Pancreas (tissue), 10 donors: ENCODE measurements around the gene FBN2. TPM values are rescaled to one million over a fixed set of nuclear protein-coding genes. Genes with fewer than 3 reads are reported as not detected.

Experiments
- ATAC-seq, 4 donors: fragments of 200-7000 bp; cut with Tn5 transposase; one replicate each; pipeline versions ENCODE4 v1.8.0 to v1.9.1; 2020; ENCODE audit warnings: mild to moderate bottlenecking in 4 of 4, moderate library complexity in 4 of 4
- DNase-seq, 6 donors: peaks; one replicate each; pipeline ENCODE4 v3.0.0-alpha.2; 2020
- FAIRE-seq: peaks from 2 replicates; lab custom pipeline; 2012; peaks lifted over from hg19 to GRCh38; lab: Jason Lieb, UNC
- H3K27ac ChIP-seq, 4 donors: fragments of 200-600 bp; sonication (generic); 1 replicate in 3 of 4; 2 replicates in 1 of 4; pipeline versions ENCODE4 v1.5.0 to v1.8.0; 2020
- H3K27me3 ChIP-seq, 4 donors: fragments of 200-600 bp; one replicate each; pipeline ENCODE4 v1.8.0; 2021
- H3K36me3 ChIP-seq, 3 donors: fragments of 200-600 bp; sonication (generic) in 1 of 3; one replicate each; pipeline versions ENCODE4 v1.5.0 to v1.8.0; 2020 to 2021
- H3K4me1 ChIP-seq, 3 donors: fragments of 200-600 bp; one replicate each; pipeline ENCODE4 v1.8.0; 2021
- H3K4me3 ChIP-seq, 4 donors: fragments of 200-600 bp; sonication (generic) in 2 of 4; one replicate each; pipeline versions ENCODE4 v1.5.0 to v1.8.0; 2020 to 2021
- H3K9me3 ChIP-seq, 4 donors: fragments of 200-600 bp; one replicate each; pipeline ENCODE4 v1.8.0; 2021
- CTCF ChIP-seq, 4 donors: fragments of 200-600 bp; sonication (generic) in 3 of 4; IDR thresholded peaks; one replicate each; pipeline versions ENCODE4 v1.5.0 to v1.8.0; 2021; ENCODE audit warnings: antibody characterized with exemption in 4 of 4
- WGBS, 2 donors: extraction: QIAGEN DNeasy Blood & Tissue Kit; methylation state at CpG; one replicate each; pipeline ENCODE4 v1.1.7; 2013; 5-methylcytosine and 5-hydroxymethylcytosine counted together
- intact Hi-C, 3 donors: fragments of 100-400 bp; cut with DNase I; formaldehyde crosslinking; loops; one replicate each; pipeline versions ENCODE4 v1.11.1 to v1.14.2; 2022
- polyA plus RNA-seq, 2 donors: library from polyadenylated mRNA; stranded (reverse); fragments of 200-250 nt; gene quantifications; one replicate each; pipeline ENCODE4 v1.2.3, GENCODE V29; 2013
- total RNA-seq, 6 donors: library from RNA; stranded (reverse); fragmentation: NEBNext Ultra II Directional in 4 of 6; extraction: Animal tissue kit (Norgen Biotek cat#: 25700) in 4 of 6; gene quantifications; one replicate each; pipeline versions ENCODE4 v1.2.1 to v1.2.4, GENCODE V29; 2021 to 2023
- donor health status: healthy with polysubstance abuse.
- donor health status: DM: no; HTN: no; CAD: no; lungs with moderate emphysema.
- donor health status: DM: no; HTN: no; CAD: no.
- donor health status: control.
- donor health status: control.
- donor health status: Bipolar disorder and iron deficiency.
- donor health status: DM: yes; HTN: yes; CAD: no.
- donor health status: DM: no; HTN: no; CAD: no.
- donor health status: DM: no; HTN: no; CAD: no.
- donor health status: DM: yes; HTN: yes; CAD: no.

Gene FBN2
- total and polyA plus RNA-seq, 8 donors: 0.04 to 0.78 (median 0.18) TPM; not detected in 3

DNA sequence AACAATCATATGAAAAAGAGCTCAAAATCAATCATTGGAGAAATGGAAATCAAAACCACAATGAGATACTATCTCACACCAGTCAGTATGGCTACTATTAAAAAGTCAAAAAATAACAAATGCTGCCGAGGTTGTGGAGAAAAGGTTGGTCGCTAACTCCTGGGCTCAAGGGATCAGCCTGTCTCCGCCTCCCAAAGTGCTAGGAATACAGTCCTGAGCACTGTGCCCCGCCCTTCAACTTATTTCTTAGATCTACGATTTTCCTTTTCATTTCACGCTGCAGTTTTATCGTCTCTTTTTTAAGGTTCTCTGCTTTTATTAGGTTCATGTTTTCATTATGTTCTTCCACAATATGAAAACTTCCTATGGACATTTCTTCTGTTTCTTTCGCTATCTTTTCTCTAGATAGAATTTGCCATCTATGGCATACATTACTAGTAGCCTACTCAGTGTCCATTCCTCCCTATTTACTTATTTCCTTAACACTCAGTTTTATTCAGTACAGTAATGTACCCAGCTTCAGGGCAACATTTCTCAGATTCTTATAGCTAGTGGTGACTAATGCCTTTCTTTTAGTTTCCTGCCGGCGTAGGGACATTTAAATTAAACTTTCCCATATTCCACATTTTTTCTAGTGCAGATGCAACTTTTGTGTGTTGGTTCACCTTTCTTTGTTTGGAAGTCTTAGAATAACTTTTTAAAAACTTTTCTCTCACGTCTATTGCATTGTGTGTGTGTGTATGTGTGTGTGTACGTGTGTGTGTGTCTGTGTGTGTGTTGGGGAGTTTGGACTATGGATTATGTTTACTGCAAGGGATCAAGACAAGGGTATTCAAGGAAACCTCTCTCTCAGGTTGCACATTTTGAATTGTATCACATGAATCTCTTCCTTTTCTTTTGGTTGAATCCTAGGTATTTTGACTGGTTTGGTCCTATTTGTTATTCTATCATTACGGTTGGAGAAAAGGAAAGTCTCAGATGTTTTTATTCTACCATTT is 21.6 kb upstream of the FBN2 start:
- no peak for FAIRE-seq

GRCh38 chr5:128553747-128554146 is 15.7 kb upstream of the FBN2 start:
- FAIRE-seq (no peak), DNase-seq (no peak), ATAC-seq (no peak)
- TF ChIP-seq CTCF (IDR thresholded peaks at IDR 0.05): no peak
- H3K27me3 ChIP-seq: no peaks in the 10 kb centered on the region
- no peak overlapping the region for H3K4me3 ChIP-seq
- intact Hi-C loops: no loop called here
- no peaks in the 10 kb centered on the region for H3K4me1 ChIP-seq
- H3K9me3 ChIP-seq: no peaks in the 10 kb centered on the region
- H3K36me3 ChIP-seq: no peaks in the 10 kb centered on the region
- no peak overlapping the region for H3K27ac ChIP-seq

More for the DNA sequence above, 21.6 kb upstream of the FBN2 start:
- TF ChIP-seq CTCF (IDR thresholded peaks at IDR 0.05): no peak
- H3K27me3 ChIP-seq: no peaks in the 10 kb centered on the region
- H3K9me3 ChIP-seq: no peaks in the 10 kb centered on the region
- intact Hi-C loops: no loop called here
- H3K4me3 ChIP-seq: no peak overlapping the region
- no peak overlapping the region for H3K27ac ChIP-seq
- ATAC-seq: no peak
- no peaks in the 10 kb centered on the region for H3K36me3 ChIP-seq
- H3K4me1 ChIP-seq: no peaks in the 10 kb centered on the region
- 64 to 76% methylated on average over 13 of the region's 13 CpGs for WGBS, 2 donors
- no peak for DNase-seq

GRCh38 chr5:128551476-128551875 is 13.4 kb upstream of the FBN2 start:
- no peaks in the 10 kb centered on the region for H3K27me3 ChIP-seq
- no peaks in the 10 kb centered on the region for H3K4me1 ChIP-seq
- FAIRE-seq (no peak), DNase-seq (no peak), ATAC-seq (no peak)
- no peaks in the 10 kb centered on the region for H3K36me3 ChIP-seq
- H3K9me3 ChIP-seq: no peaks in the 10 kb centered on the region
- no peak overlapping the region for H3K27ac ChIP-seq
- 85 to 100% methylated on average over 1 of the region's 1 CpG for WGBS, 2 donors
- intact Hi-C loops: no loop called here
- no peak for TF ChIP-seq CTCF (IDR thresholded peaks at IDR 0.05)
- no peak overlapping the region for H3K4me3 ChIP-seq

GRCh38 chr5:128549496-128549895 is 11.5 kb upstream of the FBN2 start:
- Histone ChIP-seq H3K4me1 (no peaks in the 10 kb centered on the region), H3K36me3 (no peaks in the 10 kb centered on the region), H3K27ac (no peak overlapping the region), H3K4me3 (no peak overlapping the region), H3K27me3 (no peaks in the 10 kb centered on the region), H3K9me3 (no peaks in the 10 kb centered on the region)
- intact Hi-C loops: no loop called here
- no peak for DNase-seq
- no peak for ATAC-seq
- no peak for FAIRE-seq
- no peak for TF ChIP-seq CTCF (IDR thresholded peaks at IDR 0.05)
